ENCODE measurements around the gene IER5.

DNA sequence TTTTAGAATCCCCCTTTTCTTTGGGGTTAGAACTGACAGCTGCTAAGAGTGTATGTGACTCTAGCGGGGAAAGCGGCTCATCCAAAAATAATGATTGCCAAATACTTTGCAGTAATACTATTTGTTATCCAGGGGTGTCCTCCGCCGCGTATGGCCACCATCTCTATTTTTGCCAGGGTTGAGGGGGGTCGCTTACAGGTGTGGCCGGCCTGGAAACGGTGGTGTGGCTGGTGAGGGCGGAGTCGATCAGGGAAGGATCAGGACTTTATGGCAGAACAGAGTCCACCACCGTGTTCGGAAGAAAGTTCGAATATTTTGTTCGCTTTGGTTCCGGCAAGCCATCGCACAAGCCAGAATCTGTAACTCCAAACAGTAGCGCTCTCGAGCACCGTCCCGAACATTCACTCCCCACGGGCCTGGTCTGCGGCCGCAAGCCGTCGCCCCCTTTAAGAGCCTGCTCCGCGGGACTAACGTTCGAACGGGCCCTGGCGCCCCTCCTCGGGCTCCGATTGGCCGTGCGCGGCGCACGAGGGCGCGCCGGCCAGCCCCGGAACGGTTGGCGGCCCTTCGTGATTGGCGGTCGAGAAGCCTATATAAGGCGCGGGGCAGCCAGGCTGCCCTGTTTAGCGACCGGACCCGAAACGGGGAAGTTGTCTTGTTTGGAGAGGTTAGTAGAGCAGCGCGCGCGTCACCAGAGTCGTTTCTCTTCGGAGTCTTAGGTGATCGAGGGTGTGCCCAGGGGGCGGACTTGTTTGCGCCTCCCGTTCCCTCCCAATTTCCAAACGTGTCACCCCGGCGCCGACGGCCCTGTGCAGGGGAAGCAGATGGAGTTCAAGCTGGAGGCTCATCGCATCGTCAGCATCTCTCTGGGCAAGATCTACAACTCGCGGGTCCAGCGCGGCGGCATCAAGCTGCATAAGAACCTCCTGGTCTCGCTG lies at the start of gene IER5:
- TF ChIP-seq EZH2 (IDR thresholded peaks at IDR 0.05; ENCODE audit: insufficient read depth, poor library complexity, severe bottlenecking), result no peak
- no peak for TF ChIP-seq EZH2phosphoT487 (IDR thresholded peaks at IDR 0.05; ENCODE audit: insufficient read depth, low read depth)
